HFF-Myc (cell line): ENCODE measurements around the gene CUEDC1.

Experiments
- DNase-seq: peaks from one replicate; pipeline ENCODE4 v3.0.0-alpha.2; 2011; ENCODE audit warnings: low read depth; ENCODE audit errors: extremely low read depth
- H3K4me3 ChIP-seq: replicated peaks from 2 replicates; pipeline ENCODE4 v1.5.1; 2011; ENCODE audit warnings: low read depth, mild to moderate bottlenecking, control low read depth, low read length
- CTCF ChIP-seq: IDR thresholded peaks from 2 replicates; pipeline ENCODE4 v1.5.1; 2012; ENCODE audit warnings: mild to moderate bottlenecking, low read depth, low read length, control low read depth; ENCODE audit errors: missing control alignments

The CUEDC1 gene

GRCh38 chr17:57814421-57814820, 140.8 kb downstream of the CUEDC1 start:
- DNase-seq = no peak
- no peak for TF ChIP-seq CTCF
- no peak overlapping the region for H3K4me3 ChIP-seq

GRCh38 chr17:57811638-57812280, 143.5 kb downstream of the CUEDC1 start:
- no peak overlapping the region for H3K4me3 ChIP-seq
- TF ChIP-seq CTCF = no peak
- DNase-seq = no peak
